MM.1S (cell line): Measurements from ENCODE around the gene MZT2A.
"Not testable (repeated sequence)": the region's sequence is repeated elsewhere in the genome, so short reads cannot be mapped to it uniquely, and the experiment has no call there.

ENCODE experiments used
- EZH2 ChIP-seq: fragments of 300-600 bp; sonication (generic); optimal IDR thresholded peaks from 2 replicates; pipeline ENCODE3; 2017; ENCODE audit warnings: low read depth, mild to moderate bottlenecking, antibody characterized with exemption, low read length, mixed read lengths
- TF ChIP-seq, protein P1 (sequence below): fragments of 300-600 bp; sonication (generic); IDR thresholded peaks from 2 replicates; pipeline ENCODE4 v1.5.1; 2016; ENCODE audit warnings: antibody characterized with exemption, low read length, mixed read lengths

DNA sequence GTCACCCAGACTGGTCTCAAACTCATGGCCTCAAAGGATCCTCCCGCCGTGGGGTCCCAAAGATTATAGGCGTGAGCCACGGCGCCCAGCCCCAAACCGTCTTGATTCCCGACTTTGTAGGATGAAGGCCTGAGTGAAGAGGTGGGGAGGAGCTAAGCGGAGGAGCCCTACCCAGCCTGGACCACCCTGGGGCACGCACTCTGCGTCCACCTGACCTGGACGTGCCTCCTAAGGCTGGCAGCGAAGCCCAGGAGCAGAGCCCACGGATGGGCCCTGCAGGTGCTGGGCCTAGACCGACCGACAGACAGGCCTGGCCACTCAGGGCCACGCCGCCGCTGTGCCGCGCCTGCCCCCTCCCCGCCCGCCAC is 744 bp downstream of the MZT2A start:
- TF ChIP-seq, protein P1, sequence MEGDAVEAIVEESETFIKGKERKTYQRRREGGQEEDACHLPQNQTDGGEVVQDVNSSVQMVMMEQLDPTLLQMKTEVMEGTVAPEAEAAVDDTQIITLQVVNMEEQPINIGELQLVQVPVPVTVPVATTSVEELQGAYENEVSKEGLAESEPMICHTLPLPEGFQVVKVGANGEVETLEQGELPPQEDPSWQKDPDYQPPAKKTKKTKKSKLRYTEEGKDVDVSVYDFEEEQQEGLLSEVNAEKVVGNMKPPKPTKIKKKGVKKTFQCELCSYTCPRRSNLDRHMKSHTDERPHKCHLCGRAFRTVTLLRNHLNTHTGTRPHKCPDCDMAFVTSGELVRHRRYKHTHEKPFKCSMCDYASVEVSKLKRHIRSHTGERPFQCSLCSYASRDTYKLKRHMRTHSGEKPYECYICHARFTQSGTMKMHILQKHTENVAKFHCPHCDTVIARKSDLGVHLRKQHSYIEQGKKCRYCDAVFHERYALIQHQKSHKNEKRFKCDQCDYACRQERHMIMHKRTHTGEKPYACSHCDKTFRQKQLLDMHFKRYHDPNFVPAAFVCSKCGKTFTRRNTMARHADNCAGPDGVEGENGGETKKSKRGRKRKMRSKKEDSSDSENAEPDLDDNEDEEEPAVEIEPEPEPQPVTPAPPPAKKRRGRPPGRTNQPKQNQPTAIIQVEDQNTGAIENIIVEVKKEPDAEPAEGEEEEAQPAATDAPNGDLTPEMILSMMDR: not testable (repeated sequence)
- TF ChIP-seq EZH2: not testable (repeated sequence)
